22Rv1 (cell line): ENCODE measurements around the gene SCAPER.

ENCODE experiments used
- CTCF ChIP-seq: fragments of 450-650 bp; IDR thresholded peaks from 2 replicates; pipeline ENCODE4 v1.5.1; 2017; ENCODE audit warnings: mild to moderate bottlenecking
- ZFX ChIP-seq: fragments of 450-650 bp; IDR thresholded peaks from 2 replicates; pipeline ENCODE4 v1.6.1; 2017; ENCODE audit warnings: antibody characterized with exemption, borderline replicate concordance

- no peak for TF ChIP-seq CTCF
- TF ChIP-seq ZFX = no peak
Observed at GRCh38 chr15:76667943-76668715, 237.0 kb downstream of the SCAPER start.
